GM19035 (cell line): ENCODE data around the gene UCK1.

Source experiments
- ATAC-seq: cut with Tn5 transposase; IDR thresholded peaks from one replicate; pipeline ENCODE4 v1.9.1; 2021; ENCODE audit not compliant: unreplicated experiment

Gene UCK1

DNA sequence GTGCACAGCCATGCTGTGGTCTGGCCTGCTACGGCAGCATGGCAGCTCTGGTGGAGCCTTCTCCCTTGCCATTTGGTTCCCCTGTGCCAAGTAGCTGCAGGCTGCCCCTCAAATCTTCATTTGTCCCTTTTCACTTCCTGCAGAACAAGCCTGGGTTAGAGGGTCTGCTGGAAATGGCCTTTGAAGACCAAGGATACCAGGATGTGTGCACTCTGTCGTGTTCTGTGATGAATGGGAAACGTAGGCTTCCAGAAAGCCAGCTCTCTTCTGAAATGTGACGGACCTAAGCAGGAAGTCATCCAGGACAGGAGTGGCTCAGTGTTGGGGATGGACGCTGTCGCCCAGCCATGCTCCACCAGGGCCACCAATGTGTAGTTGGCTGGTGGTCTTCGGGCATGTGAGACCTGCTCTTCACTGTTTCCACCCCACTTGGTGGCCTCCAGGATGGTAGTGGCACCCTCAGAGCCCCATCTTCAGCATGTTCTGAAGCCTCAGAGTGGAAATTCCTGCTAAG, 31.8 kb downstream of the UCK1 start:
- ATAC-seq, result no peak

DNA sequence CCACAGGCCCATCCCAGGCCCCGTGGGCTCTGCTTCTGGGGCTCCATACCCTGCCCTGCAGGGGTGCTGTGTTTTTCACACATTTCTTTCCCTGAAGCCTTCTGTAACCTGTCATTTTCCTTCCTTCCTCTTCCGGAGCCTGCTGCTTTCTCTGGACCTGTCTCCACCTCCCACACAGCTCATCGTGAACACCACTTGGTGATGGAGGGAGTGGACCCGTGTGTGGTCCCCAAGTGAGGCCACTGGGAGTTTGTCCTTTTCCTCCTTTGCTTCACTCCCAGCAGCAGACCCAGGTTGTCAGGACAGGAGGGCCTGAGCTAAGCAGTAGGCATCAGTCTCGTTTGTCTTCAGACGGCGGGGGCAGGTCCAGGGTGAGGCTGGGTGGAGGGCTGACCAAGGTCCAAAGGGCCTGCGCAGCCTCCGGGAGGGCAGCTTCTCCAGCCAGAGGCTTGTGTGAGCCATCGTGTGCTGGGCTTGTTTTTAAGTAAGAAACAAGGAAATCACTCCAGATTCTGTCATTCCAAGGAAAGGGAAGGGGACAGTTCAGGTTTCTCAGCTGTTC, 34.1 kb downstream of the UCK1 start:
- no peak for ATAC-seq

DNA sequence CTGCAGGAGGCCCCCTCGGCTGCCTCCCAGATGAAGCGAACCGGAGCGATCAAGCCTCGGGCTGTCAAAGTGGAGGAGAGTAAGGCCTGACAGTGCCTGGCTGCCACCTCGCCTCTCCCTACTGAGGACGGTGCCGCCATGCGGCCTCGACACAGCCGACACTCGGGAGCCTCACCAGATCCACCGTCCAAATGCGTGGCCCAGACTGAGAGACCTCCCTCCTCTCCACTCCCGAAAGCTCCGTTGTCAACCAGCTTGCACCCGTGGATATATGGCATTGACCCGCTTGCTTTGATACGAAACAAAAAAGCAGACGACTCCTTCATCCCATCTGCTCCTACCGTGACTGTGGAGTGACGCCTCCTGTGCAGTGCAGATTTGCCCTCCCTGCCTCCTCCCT, 35.3 kb downstream of the UCK1 start:
- ATAC-seq, result no peak

DNA sequence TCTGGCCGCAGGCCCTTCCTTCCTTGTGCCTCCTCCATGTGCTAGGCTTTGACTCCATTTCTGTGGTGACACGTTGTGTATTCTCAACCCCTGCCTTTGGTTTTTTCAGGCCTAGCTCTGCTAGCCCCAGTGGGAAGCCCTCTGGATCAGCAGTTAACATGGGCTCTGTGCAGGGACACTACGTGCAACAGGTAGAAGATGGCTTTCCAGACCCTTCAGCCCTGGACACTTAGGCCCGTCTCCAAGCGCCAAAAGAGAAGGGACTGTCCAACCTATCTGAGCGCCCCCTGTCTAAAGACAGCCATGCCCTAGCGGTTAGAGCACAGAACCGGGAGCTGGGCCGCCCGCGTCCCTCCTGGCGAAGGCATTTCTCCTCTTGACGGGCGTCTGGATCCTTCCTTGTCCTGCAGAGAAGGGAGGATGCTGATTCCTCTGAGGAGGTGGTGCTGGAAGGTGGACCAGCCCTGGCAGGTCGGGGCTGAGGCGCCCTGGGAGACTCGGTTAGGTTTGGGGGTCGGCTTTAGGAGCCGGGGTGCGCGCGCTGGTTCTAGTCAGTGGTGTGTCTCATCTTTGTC, 36.7 kb downstream of the UCK1 start:
- no peak for ATAC-seq

DNA sequence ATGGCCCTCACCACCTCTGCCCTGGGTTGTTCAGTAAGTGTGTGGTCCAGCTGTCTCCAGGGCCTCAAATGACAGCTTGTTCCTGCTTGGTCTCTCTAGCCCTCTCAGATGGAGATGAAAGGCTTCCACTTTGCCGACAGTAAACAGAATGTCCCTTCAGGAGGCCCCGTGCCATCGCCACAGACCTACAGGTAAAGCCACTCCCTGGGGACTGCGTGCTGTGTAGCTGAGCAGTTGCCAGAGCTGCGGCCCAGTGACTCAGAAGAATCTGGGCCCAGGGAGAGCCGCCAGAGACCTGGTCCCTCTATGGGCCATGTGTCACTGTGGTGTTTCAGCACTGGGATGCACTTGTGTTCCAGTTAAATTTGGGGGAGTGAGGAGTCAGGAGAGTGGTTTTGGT, 39.0 kb downstream of the UCK1 start:
- no peak for ATAC-seq

DNA sequence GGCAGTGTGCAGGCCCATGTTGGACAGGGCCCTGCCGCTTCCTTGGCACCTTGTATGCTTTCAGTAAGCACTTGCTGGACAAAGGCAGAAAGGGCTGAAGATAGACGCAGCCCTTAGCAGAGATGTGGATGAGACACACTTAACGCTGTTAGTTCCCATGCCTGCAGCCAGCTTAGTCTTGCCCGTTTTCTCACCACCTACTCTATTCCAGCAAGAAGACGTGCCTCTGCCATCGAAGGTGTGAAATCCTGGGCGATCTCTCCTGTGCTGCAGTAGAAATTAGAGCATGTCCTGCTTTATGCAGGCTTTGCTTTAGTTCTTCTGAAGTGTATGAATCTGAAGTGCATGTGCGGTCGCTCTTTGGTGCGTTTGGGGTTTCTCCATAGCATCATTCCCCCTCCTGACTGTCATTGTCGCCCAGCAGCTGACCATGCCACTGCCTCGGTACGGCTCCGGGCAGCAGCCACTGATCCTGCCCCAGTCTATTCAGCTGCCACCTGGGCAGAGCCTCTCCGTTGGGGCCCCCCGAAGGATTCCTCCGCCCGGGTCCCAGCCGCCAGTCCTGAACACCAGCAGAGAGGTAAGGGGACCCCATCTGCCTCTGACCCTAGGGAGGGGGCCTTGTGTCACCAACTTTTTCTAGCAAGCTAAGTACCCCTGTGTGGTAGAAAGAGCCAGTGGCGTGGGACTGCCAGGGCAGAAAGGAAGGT, 39.9 kb downstream of the UCK1 start:
- no peak for ATAC-seq

DNA sequence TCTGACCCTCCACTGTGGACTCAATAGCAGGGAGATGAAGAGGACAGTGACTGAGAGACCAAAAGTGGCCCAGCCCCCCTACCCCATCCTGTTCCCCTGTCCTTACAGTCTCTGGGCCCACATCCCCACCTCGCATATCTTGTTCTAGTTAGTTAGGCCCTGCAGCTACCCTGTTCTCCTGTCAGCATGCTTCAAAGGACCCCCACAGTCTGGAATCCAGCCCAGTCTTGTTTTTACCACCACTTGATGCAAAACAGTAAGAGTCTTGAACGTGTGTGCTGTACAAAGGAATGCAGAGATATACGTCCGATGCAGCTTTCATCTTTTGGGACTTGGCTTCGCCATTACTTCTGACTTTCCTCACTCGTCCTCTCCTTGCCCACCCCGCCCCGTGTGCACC, 40.5 kb downstream of the UCK1 start:
- no peak for ATAC-seq

DNA sequence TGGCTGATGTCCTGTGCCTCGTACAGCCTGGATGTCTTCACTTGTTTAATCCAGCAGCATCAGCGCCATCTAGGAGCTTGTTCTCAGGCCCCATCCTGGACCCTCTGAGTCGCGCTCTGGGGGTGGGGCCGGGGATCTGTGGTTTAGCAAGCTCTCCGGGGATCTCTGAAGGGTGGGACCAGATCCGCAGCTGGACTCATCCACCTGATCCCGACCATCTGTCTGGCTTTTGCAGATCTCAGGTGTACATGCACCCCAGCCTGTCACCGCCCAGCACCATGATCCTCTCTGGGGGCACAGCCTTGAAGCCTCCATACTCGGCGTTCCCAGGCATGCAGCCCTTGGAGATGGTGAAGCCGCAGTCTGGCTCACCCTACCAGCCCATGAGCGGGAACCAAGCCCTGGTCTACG, 43.4 kb downstream of the UCK1 start:
- ATAC-seq, result no peak

DNA sequence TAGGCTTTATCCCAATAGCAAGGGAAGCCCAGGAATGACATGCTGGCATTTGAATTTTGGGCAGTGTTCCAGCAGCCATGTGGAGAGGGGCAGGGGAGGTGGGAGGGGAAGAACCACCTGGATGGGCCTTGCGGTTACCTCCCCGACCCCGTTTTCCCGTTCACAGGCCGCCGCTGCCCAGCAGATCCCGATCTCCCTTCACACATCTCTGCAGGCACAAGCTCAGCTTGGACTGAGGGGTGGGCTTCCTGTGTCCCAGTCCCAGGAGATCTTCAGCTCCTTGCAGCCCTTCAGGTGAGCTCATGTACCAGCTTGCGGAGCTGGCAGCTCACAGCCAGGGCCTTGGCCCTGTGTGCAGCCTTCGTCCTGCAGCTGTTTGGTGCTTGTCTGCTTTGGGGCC, 44.1 kb downstream of the UCK1 start:
- ATAC-seq, result no peak

DNA sequence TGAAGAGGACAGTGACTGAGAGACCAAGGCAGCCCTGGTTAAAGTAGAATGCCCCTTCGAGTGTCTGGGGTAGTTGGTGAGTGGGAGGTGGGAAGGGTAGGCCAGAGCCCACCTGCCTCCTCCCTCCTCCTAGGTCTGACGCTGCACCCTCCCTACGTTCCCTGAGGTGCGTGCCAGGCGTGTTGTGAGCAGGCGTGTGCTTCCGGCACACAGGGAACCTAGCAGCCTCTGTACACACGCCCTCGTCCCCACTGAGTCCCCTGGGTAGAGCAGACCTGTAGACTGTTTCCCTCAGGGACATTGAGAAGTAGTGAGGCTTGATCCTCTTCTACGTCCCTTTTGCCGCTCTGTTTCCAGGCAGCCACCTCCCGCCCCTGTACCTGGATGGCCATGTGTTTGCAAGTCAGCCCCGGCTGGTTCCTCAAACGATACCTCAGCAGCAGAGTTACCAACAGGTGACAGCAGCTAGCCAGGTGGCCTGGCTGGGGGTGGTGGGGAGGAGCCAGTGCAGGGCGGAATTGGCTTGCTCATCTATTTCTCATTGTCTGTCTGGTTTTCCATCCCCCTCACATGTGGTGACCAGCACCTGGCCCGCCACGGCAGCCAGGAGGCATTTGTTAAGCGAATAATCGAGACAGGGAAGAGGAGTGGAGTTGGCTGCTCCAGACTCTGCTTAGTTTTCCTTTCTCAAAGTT, 45.2 kb downstream of the UCK1 start:
- ATAC-seq, result no peak

DNA sequence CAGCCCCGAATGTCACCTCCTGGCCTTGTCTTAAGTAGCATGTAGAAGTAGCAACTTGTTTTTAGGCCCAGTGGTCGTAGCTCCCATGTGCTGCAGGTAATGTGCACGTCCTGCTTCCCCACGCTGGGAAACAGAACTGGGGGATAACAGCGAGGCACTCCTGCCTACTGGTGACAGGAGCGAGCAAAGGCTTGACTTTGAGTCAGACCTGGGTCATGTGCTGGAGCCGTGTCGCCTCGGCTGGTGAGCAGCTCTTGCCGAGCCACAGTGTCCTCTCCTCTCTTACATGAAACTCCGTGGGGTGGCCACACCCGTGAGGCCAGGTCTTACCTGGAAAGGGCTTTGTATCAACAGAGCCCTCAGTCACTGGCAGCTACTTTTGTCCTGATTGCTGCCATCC, 45.9 kb downstream of the UCK1 start:
- ATAC-seq, result no peak

DNA sequence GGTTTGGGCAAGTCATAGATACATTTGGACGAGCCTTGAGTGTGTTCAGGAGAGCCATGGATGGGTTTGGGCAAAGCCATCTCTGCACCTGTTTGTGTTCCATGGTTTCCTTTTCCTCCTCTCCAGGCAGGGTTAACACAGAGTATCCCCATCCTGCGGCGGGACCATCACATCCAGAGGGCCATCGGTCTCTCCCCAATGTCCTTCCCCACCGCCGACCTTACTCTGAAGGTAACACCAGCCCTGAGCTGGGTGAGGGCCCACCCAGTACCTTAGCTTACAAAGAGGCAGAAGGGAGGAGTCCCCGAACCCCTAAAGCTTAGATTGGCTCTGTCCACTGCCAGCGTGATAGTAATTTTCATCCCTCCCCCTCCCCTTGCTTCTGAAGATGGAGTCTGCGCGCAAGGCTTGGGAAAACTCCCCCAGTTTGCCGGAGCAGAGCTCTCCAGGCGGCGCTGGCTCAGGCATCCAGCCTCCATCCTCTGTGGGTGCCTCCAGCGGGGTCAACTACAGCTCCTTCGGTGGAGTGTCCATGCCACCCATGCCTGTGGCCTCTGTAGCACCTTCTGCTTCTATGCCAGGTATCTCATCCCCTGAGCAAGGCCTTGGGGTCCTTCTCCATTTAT, 46.4 kb downstream of the UCK1 start:
- no peak for ATAC-seq

DNA sequence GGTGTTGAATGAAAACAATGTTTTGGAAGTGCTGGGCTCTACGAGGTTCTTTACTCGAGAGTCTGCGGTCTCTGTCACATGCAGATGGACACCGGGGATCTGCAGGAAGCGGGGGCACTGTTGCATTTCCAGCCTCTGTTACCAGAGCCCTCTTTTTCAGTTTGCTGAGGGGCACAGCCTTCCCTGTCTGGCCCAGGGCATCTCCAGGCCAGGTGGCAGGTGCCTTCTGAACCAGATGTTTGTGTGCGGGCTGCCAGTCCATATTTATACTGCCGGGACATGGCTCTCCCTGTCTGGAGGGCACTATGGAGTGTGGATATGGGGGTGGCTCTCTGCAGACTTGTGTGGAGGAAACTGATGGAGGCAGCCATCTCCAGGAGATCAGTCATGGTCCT, 47.0 kb downstream of the UCK1 start:
- no peak for ATAC-seq

DNA sequence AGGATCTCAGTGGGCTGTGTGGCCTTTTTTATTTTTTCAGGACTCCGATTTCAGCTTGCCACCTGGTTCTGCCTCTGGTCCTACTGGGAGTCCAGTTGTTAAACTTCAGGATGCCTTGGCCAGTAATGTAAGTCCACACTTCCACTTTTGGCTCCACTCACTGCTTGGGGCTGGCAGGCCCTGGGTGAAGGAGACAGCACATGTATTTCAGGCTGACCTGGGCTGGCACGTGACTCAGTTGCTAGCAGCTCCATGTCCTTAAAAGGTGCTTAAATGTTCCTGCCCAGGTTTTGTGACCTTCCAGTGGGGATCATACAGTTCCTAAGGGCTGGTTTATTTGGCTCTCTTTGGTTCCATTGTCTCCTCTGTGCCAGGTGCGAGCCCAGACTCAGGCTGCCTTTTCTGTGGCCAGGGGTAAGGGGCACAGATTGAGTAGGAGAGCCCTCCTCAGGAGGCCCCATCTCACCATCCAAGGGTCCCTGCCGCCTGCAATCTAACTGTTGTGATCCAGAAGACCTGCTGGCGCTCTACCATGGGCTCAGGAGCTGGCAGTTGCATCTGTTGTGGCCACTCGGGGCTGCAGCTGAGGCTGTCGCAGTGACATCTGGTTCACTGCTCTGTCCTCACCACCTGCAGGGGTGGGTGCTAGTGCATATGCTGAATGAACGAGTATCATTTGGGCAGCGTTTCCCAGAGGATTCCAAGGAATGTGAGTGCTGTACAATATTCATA, 47.6 kb downstream of the UCK1 start:
- no peak for ATAC-seq

DNA sequence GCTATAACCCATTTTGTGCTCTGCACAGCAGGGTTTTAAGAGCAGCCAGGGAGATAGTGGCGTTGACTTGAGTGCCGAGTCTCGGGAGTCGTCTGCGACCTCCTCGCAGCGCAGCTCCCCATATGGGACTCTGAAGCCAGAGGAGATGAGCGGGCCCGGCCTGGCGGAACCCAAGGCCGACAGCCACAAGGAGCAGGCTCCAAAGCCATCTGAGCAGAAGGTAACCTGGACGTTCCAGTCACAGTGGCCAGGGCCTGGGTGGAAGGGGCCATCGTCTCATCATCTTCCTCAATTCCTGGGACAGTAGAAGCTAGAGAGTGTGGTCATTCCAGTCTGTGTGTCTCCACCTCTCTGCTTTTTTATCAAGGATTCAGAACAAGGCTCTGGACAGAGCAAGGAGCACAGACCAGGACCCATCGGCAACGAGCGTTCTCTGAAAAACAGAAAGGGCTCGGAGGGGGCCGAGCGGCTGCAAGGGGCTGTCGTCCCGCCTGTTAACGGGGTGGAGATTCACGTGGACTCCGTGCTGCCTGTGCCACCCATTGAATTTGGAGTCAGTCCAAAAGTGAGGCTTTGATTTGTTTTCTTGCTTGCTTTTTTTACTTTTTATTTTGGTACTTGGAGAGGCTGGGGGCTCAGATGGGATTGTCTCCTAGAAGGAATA, 48.6 kb downstream of the UCK1 start:
- ATAC-seq, result no peak

DNA sequence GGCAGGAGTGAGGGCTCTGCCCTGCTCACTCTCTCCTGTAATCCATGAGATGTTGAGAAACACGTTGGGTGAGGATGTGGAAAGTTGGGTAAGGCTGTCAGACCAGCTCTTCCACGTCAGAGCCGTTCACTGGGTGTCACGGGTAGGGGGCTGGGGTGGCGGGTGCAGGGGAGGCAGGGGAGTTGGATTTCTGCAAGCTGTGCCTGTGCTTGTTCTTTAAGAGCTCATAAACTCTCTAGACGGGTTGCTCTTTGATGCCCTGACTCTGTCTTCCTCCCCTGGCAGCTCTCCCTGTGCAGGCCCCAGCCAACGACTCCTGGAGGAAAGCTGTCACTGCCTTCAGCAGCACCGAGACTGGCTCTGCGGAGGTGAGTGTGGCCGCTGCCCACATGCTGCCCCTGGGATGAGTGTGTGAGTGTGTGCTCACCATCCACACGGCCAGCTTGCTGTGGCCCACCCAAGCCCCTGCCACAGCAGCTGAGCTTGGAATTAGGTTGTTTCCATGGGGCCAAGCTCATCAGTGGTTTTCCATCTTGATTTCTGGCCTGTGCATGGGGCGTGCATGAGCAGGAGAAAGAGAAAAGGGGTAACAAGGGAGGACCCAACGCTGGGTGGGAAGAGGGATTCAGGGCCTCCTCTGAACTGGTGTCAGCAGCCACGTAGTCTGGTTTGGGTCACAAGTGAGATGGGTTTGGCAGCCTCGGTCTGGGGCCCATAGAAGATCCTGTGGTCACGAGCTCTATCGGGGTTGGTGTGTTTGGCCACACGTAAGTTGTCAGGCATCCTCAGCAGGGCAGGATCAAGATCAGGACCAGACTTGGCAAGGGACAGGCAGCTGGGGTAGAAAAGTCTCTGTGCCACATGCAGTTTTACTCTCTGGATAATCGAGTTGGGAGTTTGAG, 49.4 kb downstream of the UCK1 start:
- ATAC-seq, result no peak

DNA sequence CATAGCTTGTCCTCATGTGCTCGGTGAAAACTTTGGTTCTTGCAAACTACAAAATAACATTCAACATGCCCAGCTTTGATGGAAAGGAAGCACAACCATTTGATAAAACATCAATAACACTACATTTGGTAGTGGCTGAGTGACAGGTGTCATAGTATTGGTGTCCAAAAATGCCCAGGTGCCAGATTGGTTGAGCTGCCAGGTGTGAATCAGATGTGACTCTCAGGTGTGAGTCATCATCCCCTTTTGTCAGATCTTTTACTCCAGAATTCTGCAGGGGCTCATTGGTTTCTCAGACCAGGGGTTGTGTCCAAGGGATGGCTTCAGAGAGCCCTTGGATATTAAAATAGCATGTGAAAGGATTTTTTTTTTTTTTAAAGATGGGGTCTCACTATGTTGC, 50.8 kb downstream of the UCK1 start:
- ATAC-seq, result no peak

DNA sequence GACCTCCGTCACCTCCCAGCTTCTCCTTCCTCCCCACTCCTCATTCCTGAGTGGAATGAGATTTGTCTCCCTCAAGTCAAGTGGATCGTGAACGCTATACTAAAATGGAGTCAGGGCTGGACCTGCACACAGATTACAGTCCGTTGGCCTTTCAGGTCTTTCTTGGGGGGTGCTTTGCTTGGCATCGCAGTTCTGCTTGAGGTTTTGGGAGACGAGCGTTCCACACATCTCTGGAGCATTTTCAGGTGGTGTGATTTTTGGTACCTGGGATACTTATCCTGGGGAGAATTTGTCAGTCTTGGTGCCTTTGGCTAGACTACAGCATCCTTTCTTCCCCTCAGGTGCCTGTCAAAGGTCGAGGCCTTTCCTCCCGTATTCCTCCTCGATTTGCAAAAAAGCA, 52.2 kb downstream of the UCK1 start:
- no peak for ATAC-seq

DNA sequence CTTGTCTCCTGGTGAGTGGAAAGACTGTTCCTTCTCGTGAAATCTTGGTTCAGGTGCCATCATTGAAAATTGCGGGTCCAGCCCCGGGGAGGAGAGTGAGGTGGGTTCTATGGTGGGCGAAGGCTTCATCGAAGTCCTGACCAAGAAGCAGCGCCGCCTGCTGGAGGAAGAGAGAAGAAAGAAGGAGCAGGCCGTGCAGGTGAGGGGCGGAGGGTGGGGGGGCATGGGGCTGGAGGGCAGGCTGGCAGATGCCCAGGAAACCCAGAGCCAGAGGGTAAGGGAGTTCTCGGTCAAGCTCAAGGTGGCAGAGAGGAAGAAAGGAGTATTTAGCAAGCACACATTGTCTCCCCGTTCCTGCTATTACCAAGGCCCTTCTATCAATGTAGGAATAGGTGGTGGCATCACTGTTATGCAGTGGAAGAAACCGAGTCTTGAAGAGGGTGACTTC, 52.6 kb downstream of the UCK1 start:
- ATAC-seq, result no peak
